Measurements from ENCODE around the gene PLSCR3.

DNA sequence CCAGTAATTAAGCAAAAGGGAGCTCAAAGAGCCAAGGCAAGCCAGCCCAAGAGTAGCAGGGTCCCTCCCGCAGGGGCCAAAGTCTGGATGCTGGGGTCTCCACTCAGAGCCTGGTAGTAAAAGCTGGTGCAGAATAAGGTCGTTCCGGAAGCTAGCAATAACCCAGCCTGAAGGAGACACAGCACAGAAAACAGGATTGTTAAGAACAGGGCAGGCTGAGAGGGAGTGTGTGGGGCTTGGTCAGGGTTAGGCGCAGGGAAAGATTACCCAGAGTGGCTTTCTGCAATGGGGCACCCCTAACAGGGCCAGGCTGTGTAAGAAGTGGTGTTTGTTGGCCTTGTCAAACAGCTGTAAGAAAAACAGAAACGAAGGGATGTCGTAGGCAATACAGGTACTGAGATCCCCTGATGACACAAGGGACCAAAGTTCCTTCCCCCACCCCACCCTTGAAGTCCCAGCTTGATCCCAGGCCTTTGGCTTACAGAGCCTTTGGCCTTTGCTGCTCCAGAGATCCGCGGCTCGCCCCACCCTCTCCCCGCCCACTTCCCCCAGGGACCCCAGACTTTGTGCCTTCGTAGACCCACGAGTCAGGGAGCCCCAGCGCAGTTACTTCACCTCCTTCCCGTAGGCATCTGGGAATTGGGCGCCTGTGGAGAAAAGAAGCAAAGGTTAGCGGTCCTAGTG lies 8.9 kb upstream of the PLSCR3 start:
- TF ChIP-seq CTCF (conservative IDR thresholded peaks at IDR 0.05) (no peak), ZFX (IDR thresholded peaks at IDR 0.05) (no peak)
